Head of caudate nucleus (tissue), 42 donors: ENCODE measurements around the gene STX18.
A peak's percentile ranks its signal among the peaks of the same experiment; 100 is the strongest.
"Not testable (repeated sequence)": the region's sequence is repeated elsewhere in the genome, so short reads cannot be mapped to it uniquely, and the experiment has no call there.

Experiments
- DNase-seq, 42 donors: peaks; one replicate each; pipeline versions ENCODE4 v3.0.0 to v3.0.0-alpha.2; 2020 to 2021; ENCODE audit warnings: mixed read lengths in 7 of 42
- intact Hi-C: fragments of 100-400 bp; cut with DNase I; formaldehyde crosslinking; loops from one replicate; pipeline ENCODE4 v1.15.0; 2022

Gene STX18

GRCh38 chr4:4559596-4559995, 17.7 kb upstream of the STX18 start:
- DNase-seq = no peak
- intact Hi-C loops = no loop called here

- intact Hi-C loops = no loop called here
- no peak for DNase-seq
Observed at GRCh38 chr4:4558881-4559280, 17.0 kb upstream of the STX18 start.

GRCh38 chr4:4555916-4556315, 14.1 kb upstream of the STX18 start:
- intact Hi-C loops = no loop called here

GRCh38 chr4:4554234-4554633, 12.4 kb upstream of the STX18 start:
- intact Hi-C loops = no loop called here
- no peak for DNase-seq

More at GRCh38 chr4:4555916-4556315, 14.1 kb upstream of the STX18 start:
- no peak for DNase-seq

GRCh38 chr4:4552042-4552441, 10.2 kb upstream of the STX18 start:
- DNase-seq, intact Hi-C loops: not testable (repeated sequence)

GRCh38 chr4:4550161-4550560, 8.3 kb upstream of the STX18 start:
- DNase-seq, intact Hi-C loops: not testable (repeated sequence)

GRCh38 chr4:4549534-4549933, 7.7 kb upstream of the STX18 start:
- intact Hi-C loops = no loop called here
- DNase-seq = no peak

GRCh38 chr4:4542774-4543485, 1.1 kb upstream of the STX18 start:
- DNase-seq = peak in 3 of 42 donors; percentile 4 to 12 (median 11)
- intact Hi-C loops = no loop called here

GRCh38 chr4:4541040-4541631, 712 bp downstream of the STX18 start:
- peak in 18 of 42 donors; percentile 1 to 50 (median 22) for DNase-seq
- intact Hi-C loops = no loop called here

GRCh38 chr4:4539481-4539880, 2.4 kb downstream of the STX18 start:
- intact Hi-C loops = loop anchor here (2.0 kb wide), 1 partner anchor 53 kb away; no protein-coding TSS in a partner anchor

GRCh38 chr4:4535590-4535989, 6.3 kb downstream of the STX18 start:
- DNase-seq = no peak
- intact Hi-C loops = no loop called here

More at GRCh38 chr4:4539481-4539880, 2.4 kb downstream of the STX18 start:
- no peak for DNase-seq

- no peak for DNase-seq
- intact Hi-C loops = no loop called here
Observed at GRCh38 chr4:4534515-4535145, 7.2 kb downstream of the STX18 start.

- intact Hi-C loops = no loop called here
Observed at GRCh38 chr4:4533461-4534169, 8.2 kb downstream of the STX18 start.

GRCh38 chr4:4532371-4533154, 9.3 kb downstream of the STX18 start:
- no peak for DNase-seq
- intact Hi-C loops = no loop called here

More at GRCh38 chr4:4533461-4534169, 8.2 kb downstream of the STX18 start:
- DNase-seq = no peak

- intact Hi-C loops = no loop called here
- DNase-seq = no peak
Observed at GRCh38 chr4:4529392-4529791, 12.5 kb downstream of the STX18 start.

- intact Hi-C loops = no loop called here
- DNase-seq = no peak
Observed at GRCh38 chr4:4526401-4526800, 15.4 kb downstream of the STX18 start.

GRCh38 chr4:4524364-4524763, 17.5 kb downstream of the STX18 start:
- intact Hi-C loops = no loop called here
- DNase-seq = no peak

- intact Hi-C loops = no loop called here
- no peak for DNase-seq
Observed at GRCh38 chr4:4521731-4522130, 20.1 kb downstream of the STX18 start.

- intact Hi-C loops = no loop called here
Observed at GRCh38 chr4:4521136-4521535, 20.7 kb downstream of the STX18 start.

More at GRCh38 chr4:4521136-4521535, 20.7 kb downstream of the STX18 start:
- DNase-seq = no peak
